IMR-90 (cell line): Measurements from ENCODE around the gene THRB. TPM values are rescaled to one million over a fixed set of nuclear protein-coding genes. Genes with fewer than 3 reads are reported as not detected.

ENCODE experiments used
- ATAC-seq: fragments of 200-7000 bp; cut with Tn5 transposase; 2 replicates; pipeline ENCODE4 v1.9.1; 2020; ENCODE audit warnings: low read depth, mild to moderate bottlenecking, moderate library complexity
- BruUV-seq: library from RNA; stranded (reverse); fragments of 400-500 nt; replicated peaks from 2 replicates; lab custom pipeline; 2021; lab: Mats Ljungman, UMichigan
- CTCF ChIA-PET: fragments of 300-600 bp; formaldehyde crosslinking; extraction: SDS; loops from one replicate; lab custom pipeline; 2021; ENCODE audit warnings: antibody characterized with exemption; lab: Yijun Ruan, JAX
- POLR2A ChIA-PET: fragments of 300-600 bp; sonication (Branson Sonifier 250); formaldehyde crosslinking; loops from one replicate; lab custom pipeline; 2022; ENCODE audit warnings: antibody characterized with exemption; ENCODE audit not compliant: unreplicated experiment; lab: Charles Lee
- DNase-seq: peaks from one replicate; pipeline ENCODE4 v3.0.0; 2013
- H2AFZ ChIP-seq: replicated peaks from 2 replicates; pipeline ENCODE3; 2013; ENCODE audit warnings: low read length, mild to moderate bottlenecking; ENCODE audit not compliant: poor library complexity
- H2AK5ac ChIP-seq: 2 replicates; pipeline ENCODE4 v1.6.1; 2013; ENCODE audit warnings: low read depth, low read length, inconsistent platforms
- H2AK9ac ChIP-seq: replicated peaks from 2 replicates; pipeline ENCODE3; 2013; ENCODE audit warnings: mild to moderate bottlenecking, low read depth, low read length, moderate library complexity; ENCODE audit not compliant: poor library complexity
- H2BK120ac ChIP-seq: 2 replicates; pipeline ENCODE4 v1.6.1; 2013; ENCODE audit warnings: low read depth, low read length, inconsistent platforms
- H2BK15ac ChIP-seq: 3 replicates; pipeline ENCODE4 v1.6.1; 2013; ENCODE audit warnings: low read depth, low read length, inconsistent platforms
- H2BK20ac ChIP-seq: 2 replicates; pipeline ENCODE4 v1.6.1; 2013; ENCODE audit warnings: low read depth, mild to moderate bottlenecking, inconsistent platforms, low read length, moderate library complexity
- H2BK5ac ChIP-seq: 2 replicates; pipeline ENCODE4 v1.6.1; 2013; ENCODE audit warnings: mild to moderate bottlenecking, low read depth, low read length, inconsistent platforms; ENCODE audit not compliant: poor library complexity, severe bottlenecking
- H3K14ac ChIP-seq: replicated peaks from 2 replicates; pipeline ENCODE4 v1.6.1; 2013; ENCODE audit warnings: low read depth, low read length, inconsistent platforms
- H3K18ac ChIP-seq: 2 replicates; pipeline ENCODE4 v1.6.1; 2013; ENCODE audit warnings: low read depth, low read length, control low read depth
- H3K23ac ChIP-seq: 2 replicates; pipeline ENCODE4 v1.6.1; 2013; ENCODE audit warnings: low read depth, low read length, inconsistent platforms
- H3K27ac ChIP-seq: 2 replicates; pipeline ENCODE4 v1.5.1; 2013; ENCODE audit warnings: mild to moderate bottlenecking, control low read depth, low read length; ENCODE audit not compliant: insufficient read depth
- H3K27me3 ChIP-seq: 2 replicates; pipeline ENCODE4 v1.6.1; 2013; ENCODE audit warnings: low read length; ENCODE audit not compliant: control insufficient read depth, insufficient read depth
- H3K36me3 ChIP-seq: 2 replicates; pipeline ENCODE4 v1.6.1; 2013; ENCODE audit warnings: low read length, mixed read lengths; ENCODE audit not compliant: control insufficient read depth, insufficient read depth
- H3K4ac ChIP-seq: 2 replicates; pipeline ENCODE4 v1.6.1; 2013; ENCODE audit warnings: low read depth, low read length, inconsistent platforms
- H3K4me1 ChIP-seq: 2 replicates; pipeline ENCODE4 v1.6.1; 2013; ENCODE audit warnings: low read length, mixed read lengths; ENCODE audit not compliant: control insufficient read depth, insufficient read depth
- H3K4me2 ChIP-seq: 2 replicates; pipeline ENCODE4 v1.6.1; 2013; ENCODE audit warnings: low read depth, mild to moderate bottlenecking, control low read depth, low read length, moderate library complexity
- H3K4me3 ChIP-seq: 2 replicates; pipeline ENCODE4 v1.5.1; 2013; ENCODE audit warnings: low read depth, mild to moderate bottlenecking, control low read depth, low read length, moderate library complexity; ENCODE audit not compliant: insufficient read depth
- H3K56ac ChIP-seq: 2 replicates; pipeline ENCODE4 v1.6.1; 2013; ENCODE audit warnings: low read length, inconsistent platforms; ENCODE audit not compliant: insufficient read depth; ENCODE audit errors: extremely low read depth
- H3K79me1 ChIP-seq, 2 experiments: 2 replicates each; pipeline ENCODE4 v1.6.1; 2013; ENCODE audit warnings: low read length in 2 of 2, inconsistent platforms in 1 of 2, low read depth in 1 of 2
- H3K9ac ChIP-seq: 2 replicates; pipeline ENCODE4 v1.6.1; 2013; ENCODE audit warnings: low read depth, low read length, control low read depth
- H3K9me1 ChIP-seq: 2 replicates; pipeline ENCODE4 v1.6.1; 2013; ENCODE audit warnings: low read length, inconsistent platforms; ENCODE audit not compliant: insufficient read depth
- H3K9me3 ChIP-seq: 2 replicates; pipeline ENCODE4 v1.6.1; 2013; ENCODE audit warnings: low read length; ENCODE audit not compliant: control insufficient read depth, insufficient read depth
- H4K20me1 ChIP-seq: 2 replicates; pipeline ENCODE4 v1.6.1; 2013; ENCODE audit warnings: low read length, inconsistent platforms; ENCODE audit not compliant: insufficient read depth
- H4K5ac ChIP-seq: 2 replicates; pipeline ENCODE4 v1.6.1; 2013; ENCODE audit warnings: mild to moderate bottlenecking, low read depth, low read length, control low read depth
- H4K8ac ChIP-seq, 2 experiments: 2 replicates each; pipeline ENCODE4 v1.6.1; 2013; ENCODE audit warnings: low read depth in 2 of 2, low read length in 2 of 2, control low read depth in 1 of 2, inconsistent platforms in 1 of 2
- H4K91ac ChIP-seq: 2 replicates; pipeline ENCODE4 v1.6.1; 2013; ENCODE audit warnings: low read depth, low read length, inconsistent platforms; ENCODE audit not compliant: insufficient read depth
- BHLHE40 ChIP-seq: fragments of 150-350 bp; IDR thresholded peaks from 2 replicates; pipeline ENCODE4 v1.6.1; 2016; ENCODE audit warnings: mild to moderate bottlenecking, low read depth, low read length
- CEBPB ChIP-seq: IDR thresholded peaks from 2 replicates; pipeline ENCODE4 v1.6.1; 2012; ENCODE audit warnings: low read depth, low read length, improper control_type of control experiment
- CHD1 ChIP-seq: IDR thresholded peaks from 2 replicates; pipeline ENCODE4 v1.6.1; 2012; ENCODE audit warnings: low read depth, low read length, improper control_type of control experiment
- ELK1 ChIP-seq: fragments of 150-350 bp; IDR thresholded peaks from 2 replicates; pipeline ENCODE4 v1.6.1; 2016; ENCODE audit warnings: low read depth, mild to moderate bottlenecking, low read length, moderate library complexity, borderline replicate concordance
- FOS ChIP-seq: fragments of 150-350 bp; IDR thresholded peaks from 2 replicates; pipeline ENCODE4 v1.6.1; 2016; ENCODE audit warnings: low read depth, low read length
- MAFK ChIP-seq: IDR thresholded peaks from 2 replicates; pipeline ENCODE4 v1.6.1; 2012; ENCODE audit warnings: low read depth, low read length, improper control_type of control experiment
- MAZ ChIP-seq: IDR thresholded peaks from 2 replicates; pipeline ENCODE4 v1.6.1; 2012; ENCODE audit warnings: low read depth, mild to moderate bottlenecking, low read length, improper control_type of control experiment, moderate library complexity, borderline replicate concordance
- MXI1 ChIP-seq: IDR thresholded peaks from 2 replicates; pipeline ENCODE4 v1.6.1; 2012; ENCODE audit warnings: low read depth, mild to moderate bottlenecking, low read length, moderate library complexity, borderline replicate concordance
- NFE2L2 ChIP-seq: fragments of 150-350 bp; IDR thresholded peaks from 2 replicates; pipeline ENCODE4 v1.6.1; 2016; ENCODE audit warnings: low read depth, mild to moderate bottlenecking, low read length
- POLR2A ChIP-seq: IDR thresholded peaks from 2 replicates; pipeline ENCODE4 v1.6.1; 2012; ENCODE audit warnings: mild to moderate bottlenecking, low read depth, low read length
- RAD21 ChIP-seq: IDR thresholded peaks from 2 replicates; pipeline ENCODE4 v1.6.1; 2012; ENCODE audit warnings: low read length, improper control_type of control experiment
- RCOR1 ChIP-seq: IDR thresholded peaks from 2 replicates; pipeline ENCODE4 v1.6.1; 2012; ENCODE audit warnings: mild to moderate bottlenecking, low read length, improper control_type of control experiment; ENCODE audit not compliant: insufficient replicate concordance
- RFX5 ChIP-seq: IDR thresholded peaks from 2 replicates; pipeline ENCODE4 v1.8.0; 2012; ENCODE audit warnings: low read depth, mild to moderate bottlenecking, low read length, moderate library complexity
- SMC3 ChIP-seq: fragments of 150-350 bp; IDR thresholded peaks from 2 replicates; pipeline ENCODE4 v1.6.1; 2016; ENCODE audit warnings: low read depth, mild to moderate bottlenecking, antibody characterized with exemption, low read length, moderate library complexity
- WGBS, 2 experiments: methylation state at CpG; one replicate each; pipeline versions ENCODE4 v1.1.5 to v1.1.7; 2013; ENCODE audit warnings: missing lambda C conversion rate in 2 of 2; ENCODE audit not compliant: insufficient read length in 1 of 2; ENCODE audit errors: extremely low coverage in 2 of 2; 5-methylcytosine and 5-hydroxymethylcytosine counted together
- dilution Hi-C: fragments of 300-500 bp; cut with HindIII; formaldehyde crosslinking; loops from one replicate; pipeline ENCODE4 v1.14.3; 2018; ENCODE audit warnings: low sequenced_read_pairs; ENCODE audit not compliant: unreplicated experiment
- in situ Hi-C: fragments of 300-500 bp; cut with MboI; formaldehyde crosslinking; loops from 3 replicates; pipeline ENCODE4 v1.14.3; 2019; ENCODE audit warnings: low sequenced_read_pairs, inconsistent platforms, mixed read lengths
- intact Hi-C: fragments of 100-400 bp; cut with micrococcal nuclease; formaldehyde crosslinking; loops from 2 replicates; pipeline ENCODE4 v1.10.0; 2022
- polyA plus RNA-seq, 3 experiments: library from polyadenylated mRNA; depleted of rRNA; stranded (reverse); fragments of >200 nt; gene quantifications; 2 replicates each; pipeline ENCODE4 v1.2.3, GENCODE V29; 2012; ENCODE audit warnings: low replicate concordance in 1 of 3
- total RNA-seq: library from RNA; depleted of rRNA; stranded (reverse); fragments of >200 nt; gene quantifications from 2 replicates; pipeline ENCODE4 v1.2.3, GENCODE V29; 2012
- TF ChIP-seq, protein P1 (sequence below): conservative IDR thresholded peaks from 2 replicates; pipeline ENCODE4 v1.5.1; 2012; ENCODE audit warnings: mild to moderate bottlenecking, low read depth, low read length, improper control_type of control experiment
- TF ChIP-seq, protein P2 (sequence below): fragments of 150-350 bp; IDR thresholded peaks from 2 replicates; pipeline ENCODE4 v1.6.1; 2017; ENCODE audit warnings: mild to moderate bottlenecking, antibody characterized with exemption, low read length, low read depth

The THRB gene
- total and polyA plus RNA-seq, 2 of the 4 experiments (the other 2 are of a cell fraction) = under 0.01 TPM; not detected in 1

- dilution Hi-C loops (no loop called here), in situ Hi-C loops (no loop called here), intact Hi-C loops (no loop called here)
- TF ChIP-seq FOS (no peak), RCOR1 (no peak), POLR2A (no peak), ELK1 (no peak), MAFK (no peak), MAZ (no peak), SMC3 (no peak), CEBPB (no peak), CHD1 (no peak), NFE2L2 (no peak), BHLHE40 (no peak), RFX5 (no peak), MXI1 (no peak), RAD21 (no peak)
- TF ChIP-seq, protein P1, sequence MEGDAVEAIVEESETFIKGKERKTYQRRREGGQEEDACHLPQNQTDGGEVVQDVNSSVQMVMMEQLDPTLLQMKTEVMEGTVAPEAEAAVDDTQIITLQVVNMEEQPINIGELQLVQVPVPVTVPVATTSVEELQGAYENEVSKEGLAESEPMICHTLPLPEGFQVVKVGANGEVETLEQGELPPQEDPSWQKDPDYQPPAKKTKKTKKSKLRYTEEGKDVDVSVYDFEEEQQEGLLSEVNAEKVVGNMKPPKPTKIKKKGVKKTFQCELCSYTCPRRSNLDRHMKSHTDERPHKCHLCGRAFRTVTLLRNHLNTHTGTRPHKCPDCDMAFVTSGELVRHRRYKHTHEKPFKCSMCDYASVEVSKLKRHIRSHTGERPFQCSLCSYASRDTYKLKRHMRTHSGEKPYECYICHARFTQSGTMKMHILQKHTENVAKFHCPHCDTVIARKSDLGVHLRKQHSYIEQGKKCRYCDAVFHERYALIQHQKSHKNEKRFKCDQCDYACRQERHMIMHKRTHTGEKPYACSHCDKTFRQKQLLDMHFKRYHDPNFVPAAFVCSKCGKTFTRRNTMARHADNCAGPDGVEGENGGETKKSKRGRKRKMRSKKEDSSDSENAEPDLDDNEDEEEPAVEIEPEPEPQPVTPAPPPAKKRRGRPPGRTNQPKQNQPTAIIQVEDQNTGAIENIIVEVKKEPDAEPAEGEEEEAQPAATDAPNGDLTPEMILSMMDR = no peak
- TF ChIP-seq, protein P2, sequence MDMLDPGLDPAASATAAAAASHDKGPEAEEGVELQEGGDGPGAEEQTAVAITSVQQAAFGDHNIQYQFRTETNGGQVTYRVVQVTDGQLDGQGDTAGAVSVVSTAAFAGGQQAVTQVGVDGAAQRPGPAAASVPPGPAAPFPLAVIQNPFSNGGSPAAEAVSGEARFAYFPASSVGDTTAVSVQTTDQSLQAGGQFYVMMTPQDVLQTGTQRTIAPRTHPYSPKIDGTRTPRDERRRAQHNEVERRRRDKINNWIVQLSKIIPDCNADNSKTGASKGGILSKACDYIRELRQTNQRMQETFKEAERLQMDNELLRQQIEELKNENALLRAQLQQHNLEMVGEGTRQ = no peak
- CTCF ChIA-PET = no interaction called here
- H2BK15ac ChIP-seq = no peak overlapping the region
- POLR2A ChIA-PET = no interaction called here
- no TSS peak for BruUV-seq
- WGBS, 2 experiments = 50% methylated on average over 1 of the region's 2 CpGs; no CpG with 5 or more reads in 1 of the 2 experiments
- H3K56ac ChIP-seq = no peak overlapping the region
- H4K20me1 ChIP-seq = no peaks in the 10 kb centered on the region
- no peak overlapping the region for H4K5ac ChIP-seq
- H3K9me3 ChIP-seq = no peaks in the 10 kb centered on the region
- no peak overlapping the region for H3K23ac ChIP-seq
- H3K14ac ChIP-seq = no peak overlapping the region
- no peak overlapping the region for H3K27ac ChIP-seq
- H2BK5ac ChIP-seq = no peak overlapping the region
- no peaks in the 10 kb centered on the region for H3K79me1 ChIP-seq
- H2BK120ac ChIP-seq = no peak overlapping the region
- no peaks in the 10 kb centered on the region; the same call in 1 of the 2 replicates for H3K9me1 ChIP-seq
- H3K4me1 ChIP-seq = no peaks in the 10 kb centered on the region
- no peak overlapping the region for H3K4me3 ChIP-seq
- H3K18ac ChIP-seq = no peak overlapping the region
- no peak overlapping the region for H2BK20ac ChIP-seq
- no peak overlapping the region for H2AK5ac ChIP-seq
- no peak overlapping the region for H3K9ac ChIP-seq
- no peak overlapping the region for H2AK9ac ChIP-seq
- no peak overlapping the region for H4K91ac ChIP-seq
- H2AFZ ChIP-seq = no peak overlapping the region
- H3K4ac ChIP-seq = no peak overlapping the region
- DNase-seq (no peak), ATAC-seq (no peak)
- no peaks in the 10 kb centered on the region for H3K36me3 ChIP-seq
- no peak overlapping the region for H4K8ac ChIP-seq
- no peak overlapping the region for H3K4me2 ChIP-seq
- H3K27me3 ChIP-seq = no peaks in the 10 kb centered on the region
Measured at GRCh38 chr3:24302396-24302795, 192.3 kb downstream of the THRB start.
